Sigmoid colon (tissue), 7 donors: ENCODE measurements around the gene NRGN. TPM values are rescaled to one million over a fixed set of nuclear protein-coding genes. Genes with fewer than 3 reads are reported as not detected.

Source experiments
- DNase-seq: peaks from one replicate; pipeline ENCODE4 v3.0.0-alpha.2; 2019
- H3K27ac ChIP-seq, 4 donors: fragments of 200-600 bp; sonication (generic); one replicate each; pipeline ENCODE4 v1.5.1; 2016 to 2019; ENCODE audit warnings: mild to moderate bottlenecking in 1 of 4
- H3K27me3 ChIP-seq, 3 donors: fragments of 200-600 bp; sonication (generic); one replicate each; pipeline ENCODE4 v1.5.1; 2019; ENCODE audit warnings: mild to moderate bottlenecking in 1 of 3
- H3K36me3 ChIP-seq, 4 donors: fragments of 200-600 bp; sonication (generic); one replicate each; pipeline ENCODE4 v1.5.1; 2016 to 2019
- H3K4me1 ChIP-seq, 4 donors: fragments of 200-600 bp; sonication (generic); one replicate each; pipeline ENCODE4 v1.5.1; 2017 to 2019
- H3K4me3 ChIP-seq, 4 donors: fragments of 200-600 bp; sonication (generic); one replicate each; pipeline ENCODE4 v1.5.1; 2017 to 2019; ENCODE audit warnings: mild to moderate bottlenecking in 2 of 4, moderate library complexity in 1 of 4
- H3K9me3 ChIP-seq, 4 donors: fragments of 200-600 bp in 3 of 4; sonication (generic) in 3 of 4; one replicate each; pipeline versions ENCODE4 v1.5.1 to v1.6.1; 2013 to 2019
- CTCF ChIP-seq, 4 experiments: fragments of 450-650 bp in 3 of 4; fragments of 200-600 bp in 1 of 4; IDR thresholded peaks; one replicate each; pipeline ENCODE4 v1.5.1; 2016 to 2019; ENCODE audit warnings: antibody characterized with exemption in 4 of 4, mild to moderate bottlenecking in 3 of 4, moderate library complexity in 2 of 4
- EP300 ChIP-seq, 4 donors: sonication (generic); formaldehyde crosslinking; IDR thresholded peaks; one replicate each; pipeline ENCODE4 v1.6.1; 2017; ENCODE audit warnings: antibody characterized with exemption in 4 of 4
- POLR2A ChIP-seq, 2 donors: fragments of 450-650 bp; IDR thresholded peaks; one replicate each; pipeline ENCODE4 v1.6.1; 2016; ENCODE audit warnings: antibody characterized with exemption in 2 of 2, mild to moderate bottlenecking in 2 of 2, moderate library complexity in 2 of 2
- POLR2AphosphoS5 ChIP-seq, 4 donors: sonication (generic); formaldehyde crosslinking; IDR thresholded peaks; one replicate each; pipeline ENCODE4 v1.6.1; 2017; ENCODE audit warnings: antibody characterized with exemption in 4 of 4
- WGBS, 2 donors: extraction: QIAGEN DNeasy Blood & Tissue Kit; methylation state at CpG; one replicate each; pipeline ENCODE4 v1.1.7; 2013; 5-methylcytosine and 5-hydroxymethylcytosine counted together
- intact Hi-C: fragments of 100-400 bp; cut with DNase I; formaldehyde crosslinking; loops from one replicate; pipeline ENCODE4 v1.15.1; 2023
- polyA plus RNA-seq, 3 donors: library from polyadenylated mRNA; stranded (reverse); fragments of 200-250 nt; gene quantifications; one replicate each; pipeline ENCODE4 v1.2.3, GENCODE V29; 2013
- total RNA-seq, 4 donors: library from RNA; depleted of rRNA; stranded (reverse); fragments of >200 nt; gene quantifications; one replicate each; pipeline ENCODE4 v1.1.0, GENCODE V29; 2016
- donor health status: healthy with polysubstance abuse.
- donor health status: Bipolar disorder and iron deficiency.
- donor health status: healthy.

The NRGN gene
- total and polyA plus RNA-seq, 7 donors = 0.95 to 7.4 (median 1.3) TPM; not detected in 2

- H3K27me3 ChIP-seq = peaks cover 6 to 81% (median 33%) of the 10 kb centered on the region in 3 donors
- intact Hi-C loops = no loop called here
- H3K4me1 ChIP-seq = peaks cover 0 to 13% (median 9%) of the 10 kb centered on the region in 4 donors
- no peak overlapping the region for H3K4me3 ChIP-seq
- no peak for TF ChIP-seq POLR2A (IDR thresholded peaks at IDR 0.05)
- no peaks in the 10 kb centered on the region for H3K9me3 ChIP-seq
- DNase-seq = no peak
- H3K27ac ChIP-seq = no peak overlapping the region
- 67 to 83% methylated on average over 2 of the region's 2 CpGs for WGBS, 2 donors
- H3K36me3 ChIP-seq = no peaks in the 10 kb centered on the region
Observed at GRCh38 chr11:124719534-124719933, 20.2 kb upstream of the NRGN start.

- Histone ChIP-seq H3K4me3 (no peak overlapping the region), H3K27ac (no peak overlapping the region), H3K9me3 (no peaks in the 10 kb centered on the region), H3K36me3 (no peaks in the 10 kb centered on the region), H3K4me1 (peaks cover 0 to 13% (median 9%) of the 10 kb centered on the region in 4 donors), H3K27me3 (peaks cover 6 to 98% (median 29%) of the 10 kb centered on the region in 3 donors)
- no peak for DNase-seq
- 36 to 77% methylated on average over 6 of the region's 6 CpGs for WGBS, 2 donors
- intact Hi-C loops = no loop called here
- no peak for TF ChIP-seq CTCF (IDR thresholded peaks at IDR 0.05)
- no peak for TF ChIP-seq POLR2AphosphoS5 (IDR thresholded peaks at IDR 0.05)
- TF ChIP-seq POLR2A (IDR thresholded peaks at IDR 0.05) = no peak
- TF ChIP-seq EP300 (IDR thresholded peaks at IDR 0.05) = no peak
Observed at GRCh38 chr11:124722176-124722575, 17.6 kb upstream of the NRGN start.

GRCh38 chr11:124724979-124725718 lies 14.6 kb upstream of the NRGN start:
- Histone ChIP-seq H3K27ac (no peak overlapping the region), H3K27me3 (peaks cover 0 to 68% (median 13%) of the 10 kb centered on the region in 3 donors), H3K4me3 (no peak overlapping the region), H3K36me3 (no peaks in the 10 kb centered on the region), H3K4me1 (no peaks in the 10 kb centered on the region), H3K9me3 (no peaks in the 10 kb centered on the region)
- intact Hi-C loops = no loop called here
- TF ChIP-seq POLR2AphosphoS5 (IDR thresholded peaks at IDR 0.05) (no peak), EP300 (IDR thresholded peaks at IDR 0.05) (no peak), CTCF (IDR thresholded peaks at IDR 0.05) (no peak), POLR2A (IDR thresholded peaks at IDR 0.05) (no peak)
- 15 to 31% methylated on average over 14 of the region's 14 CpGs for WGBS, 2 donors
- DNase-seq = no peak

- peaks cover 0 to 62% (median 12%) of the 10 kb centered on the region in 3 donors for H3K27me3 ChIP-seq
- H3K27ac ChIP-seq = no peak overlapping the region
- no peaks in the 10 kb centered on the region for H3K4me1 ChIP-seq
- H3K4me3 ChIP-seq = no peak overlapping the region
- H3K9me3 ChIP-seq = no peaks in the 10 kb centered on the region
- DNase-seq = no peak
- no peak for TF ChIP-seq POLR2A (IDR thresholded peaks at IDR 0.05)
- no peak for TF ChIP-seq POLR2AphosphoS5 (IDR thresholded peaks at IDR 0.05)
- no peak for TF ChIP-seq CTCF (IDR thresholded peaks at IDR 0.05)
- TF ChIP-seq EP300 (IDR thresholded peaks at IDR 0.05) = no peak
- intact Hi-C loops = no loop called here
- 37 to 76% methylated on average over 6 of the region's 6 CpGs for WGBS, 2 donors
- no peaks in the 10 kb centered on the region for H3K36me3 ChIP-seq
Observed at GRCh38 chr11:124725719-124726105, 14.0 kb upstream of the NRGN start.

- H3K4me3 ChIP-seq = no peak overlapping the region
- H3K36me3 ChIP-seq = no peaks in the 10 kb centered on the region
- intact Hi-C loops = no loop called here
- no peak for DNase-seq
- H3K4me1 ChIP-seq = no peaks in the 10 kb centered on the region
- TF ChIP-seq POLR2AphosphoS5 (IDR thresholded peaks at IDR 0.05) = no peak
- no peak for TF ChIP-seq EP300 (IDR thresholded peaks at IDR 0.05)
- no peak for TF ChIP-seq CTCF (IDR thresholded peaks at IDR 0.05)
- no peak for TF ChIP-seq POLR2A (IDR thresholded peaks at IDR 0.05)
- WGBS, 2 donors = 86 to 91% methylated on average over 4 of the region's 4 CpGs
- H3K9me3 ChIP-seq = no peaks in the 10 kb centered on the region
- H3K27ac ChIP-seq = no peak overlapping the region
- peaks cover 0 to 45% (median 8%) of the 10 kb centered on the region in 3 donors for H3K27me3 ChIP-seq
Observed at GRCh38 chr11:124727474-124727873, 12.3 kb upstream of the NRGN start.
